Measurements from ENCODE around the gene ST7L.

GRCh38 chr1:112554411-112554810 is 64.5 kb downstream of the ST7L start:
- no peak for TF ChIP-seq CTCF (IDR thresholded peaks at IDR 0.05; ENCODE audit: insufficient read depth, low read depth, low read length)
- TF ChIP-seq EZH2 (IDR thresholded peaks at IDR 0.05; ENCODE audit: insufficient read depth, low read length) = no peak

Data from astrocyte (in vitro differentiated cells and primary cell).